A673 (cell line): Measurements from ENCODE around the gene DAB2IP. TPM values are rescaled to one million over a fixed set of nuclear protein-coding genes. Genes with fewer than 3 reads are reported as not detected.

Experiments used
- BruUV-seq: library from RNA; stranded (reverse); fragments of 400-500 nt; replicated peaks from 2 replicates; lab custom pipeline; 2021; lab: Mats Ljungman, UMichigan
- CTCF ChIA-PET: fragments of 300-600 bp; sonication (Branson Sonifier 250); formaldehyde crosslinking; loops from one replicate; lab custom pipeline; 2022; ENCODE audit warnings: antibody characterized with exemption; lab: Charles Lee
- POLR2A ChIA-PET: fragments of 300-600 bp; sonication (Branson Sonifier 250); formaldehyde crosslinking; loops from one replicate; lab custom pipeline; 2022; ENCODE audit warnings: antibody characterized with exemption; ENCODE audit not compliant: low non-redundant PET; lab: Charles Lee
- DNase-seq: peaks from one replicate; pipeline ENCODE4 v3.0.0-alpha.2; 2015; ENCODE audit warnings: low spot score
- H3K27ac ChIP-seq: fragments of 200-600 bp; sonication (generic); 2 replicates; pipeline ENCODE4 v1.5.1; 2016; ENCODE audit warnings: mixed run types, low read depth, mild to moderate bottlenecking, mixed read lengths, antibody characterized with exemption, low read length; ENCODE audit not compliant: poor library complexity, severe bottlenecking
- H3K27me3 ChIP-seq: fragments of 200-600 bp; sonication (generic); replicated peaks from 2 replicates; pipeline ENCODE4 v1.6.1; 2017; ENCODE audit warnings: mixed run types, low read depth, mild to moderate bottlenecking, mixed read lengths, antibody characterized with exemption, low read length; ENCODE audit not compliant: insufficient read depth, poor library complexity
- H3K36me3 ChIP-seq: fragments of 200-600 bp; sonication (generic); 2 replicates; pipeline ENCODE4 v1.6.1; 2016; ENCODE audit warnings: mixed run types, mild to moderate bottlenecking, mixed read lengths, antibody characterized with exemption, low read length; ENCODE audit not compliant: insufficient read depth, poor library complexity, severe bottlenecking
- H3K4me1 ChIP-seq: fragments of 200-600 bp; sonication (generic); 2 replicates; pipeline ENCODE4 v1.6.1; 2017; ENCODE audit warnings: mixed run types, mild to moderate bottlenecking, mixed read lengths, antibody characterized with exemption, low read length; ENCODE audit not compliant: insufficient read depth, poor library complexity, severe bottlenecking
- H3K4me3 ChIP-seq: fragments of 200-600 bp; sonication (generic); 2 replicates; pipeline ENCODE4 v1.5.1; 2016; ENCODE audit warnings: low read depth, mixed run types, mild to moderate bottlenecking, mixed read lengths, low read length; ENCODE audit not compliant: poor library complexity, severe bottlenecking
- H3K9me3 ChIP-seq: fragments of 200-600 bp; sonication (generic); 2 replicates; pipeline ENCODE4 v1.6.1; 2016; ENCODE audit warnings: mixed run types, low read depth, mild to moderate bottlenecking, mixed read lengths, antibody characterized with exemption, low read length; ENCODE audit not compliant: poor library complexity, severe bottlenecking
- CTCF ChIP-seq: fragments of 300-800, 200-600 bp; sonication (generic); conservative IDR thresholded peaks from 2 replicates; pipeline ENCODE4 v1.5.1; 2017; ENCODE audit warnings: low read depth, mild to moderate bottlenecking, antibody characterized with exemption, low read length, moderate library complexity, mixed read lengths
- EZH2 ChIP-seq: fragments of 200-600 bp; sonication (generic); IDR thresholded peaks from 2 replicates; pipeline ENCODE4 v1.6.1; 2017; ENCODE audit warnings: borderline replicate concordance, low read depth, mild to moderate bottlenecking, mixed read lengths, antibody characterized with exemption, low read length; ENCODE audit not compliant: poor library complexity, severe bottlenecking
- intact Hi-C: fragments of 100-400 bp; cut with micrococcal nuclease; formaldehyde crosslinking; loops from one replicate; pipeline ENCODE4 v1.10.0; 2022; ENCODE audit not compliant: unreplicated experiment
- total RNA-seq: library from RNA; stranded (reverse); gene quantifications from 2 replicates; pipeline ENCODE4 v1.2.3, GENCODE V29; 2021

The DAB2IP gene
- total RNA-seq, 1 experiment from 2014 or later = 34.5 TPM

- Histone ChIP-seq H3K27me3 (no peaks in the 10 kb centered on the region), H3K4me1 (peaks cover under 1% of the 10 kb centered on the region), H3K27ac (no peak overlapping the region), H3K36me3 (no peaks in the 10 kb centered on the region), H3K9me3 (no peaks in the 10 kb centered on the region), H3K4me3 (no peak overlapping the region)
- CTCF ChIA-PET = no interaction called here
- no TSS peak for BruUV-seq
- TF ChIP-seq CTCF (no peak), EZH2 (no peak)
- no peak for DNase-seq
- POLR2A ChIA-PET = no interaction called here
- intact Hi-C loops = no loop called here
Observed at GRCh38 chr9:121825031-121825691, 173.7 kb downstream of the DAB2IP start.

- H3K27me3 ChIP-seq = no peaks in the 10 kb centered on the region
- H3K9me3 ChIP-seq = no peaks in the 10 kb centered on the region
- BruUV-seq = no TSS peak
- TF ChIP-seq CTCF (no peak), EZH2 (no peak)
- ChIA-PET POLR2A (no interaction called here), CTCF (no interaction called here)
- no peak for DNase-seq
- no peaks in the 10 kb centered on the region for H3K4me1 ChIP-seq
- no peaks in the 10 kb centered on the region for H3K36me3 ChIP-seq
- no peak overlapping the region for H3K27ac ChIP-seq
- intact Hi-C loops = no loop called here
- no peak overlapping the region for H3K4me3 ChIP-seq
Observed at GRCh38 chr9:121826711-121827110, 175.3 kb downstream of the DAB2IP start.

- Histone ChIP-seq H3K9me3 (no peaks in the 10 kb centered on the region), H3K4me1 (no peaks in the 10 kb centered on the region), H3K36me3 (no peaks in the 10 kb centered on the region), H3K4me3 (no peak overlapping the region), H3K27ac (no peak overlapping the region), H3K27me3 (no peaks in the 10 kb centered on the region)
- POLR2A ChIA-PET = no interaction called here
- CTCF ChIA-PET = no interaction called here
- TF ChIP-seq CTCF (no peak), EZH2 (no peak)
- intact Hi-C loops = no loop called here
- no TSS peak for BruUV-seq
- no peak for DNase-seq
Observed at GRCh38 chr9:121827251-121827967, 176.0 kb downstream of the DAB2IP start.
